ENCODE measurements around the gene TBC1D22A.

DNA sequence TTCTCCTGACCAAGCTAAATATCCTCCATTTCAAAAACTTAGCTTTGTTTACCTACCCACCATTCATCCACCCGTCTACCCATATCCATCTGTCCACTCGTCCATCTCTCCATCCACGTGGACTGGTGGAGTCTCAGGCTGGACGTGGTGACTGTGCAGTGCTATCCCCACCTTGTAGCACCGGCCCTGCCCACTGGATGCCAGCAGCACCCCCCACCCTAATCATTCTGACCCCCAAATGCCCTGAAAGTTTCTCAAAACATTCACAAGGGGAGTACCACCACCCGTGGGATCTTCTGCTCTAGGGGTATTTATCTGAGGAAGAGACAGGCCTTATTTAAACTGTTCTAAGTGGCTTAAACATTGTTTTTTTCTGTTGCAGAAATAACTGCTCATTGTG lies 206.4 kb downstream of the TBC1D22A start:
- TF ChIP-seq, protein P1, sequence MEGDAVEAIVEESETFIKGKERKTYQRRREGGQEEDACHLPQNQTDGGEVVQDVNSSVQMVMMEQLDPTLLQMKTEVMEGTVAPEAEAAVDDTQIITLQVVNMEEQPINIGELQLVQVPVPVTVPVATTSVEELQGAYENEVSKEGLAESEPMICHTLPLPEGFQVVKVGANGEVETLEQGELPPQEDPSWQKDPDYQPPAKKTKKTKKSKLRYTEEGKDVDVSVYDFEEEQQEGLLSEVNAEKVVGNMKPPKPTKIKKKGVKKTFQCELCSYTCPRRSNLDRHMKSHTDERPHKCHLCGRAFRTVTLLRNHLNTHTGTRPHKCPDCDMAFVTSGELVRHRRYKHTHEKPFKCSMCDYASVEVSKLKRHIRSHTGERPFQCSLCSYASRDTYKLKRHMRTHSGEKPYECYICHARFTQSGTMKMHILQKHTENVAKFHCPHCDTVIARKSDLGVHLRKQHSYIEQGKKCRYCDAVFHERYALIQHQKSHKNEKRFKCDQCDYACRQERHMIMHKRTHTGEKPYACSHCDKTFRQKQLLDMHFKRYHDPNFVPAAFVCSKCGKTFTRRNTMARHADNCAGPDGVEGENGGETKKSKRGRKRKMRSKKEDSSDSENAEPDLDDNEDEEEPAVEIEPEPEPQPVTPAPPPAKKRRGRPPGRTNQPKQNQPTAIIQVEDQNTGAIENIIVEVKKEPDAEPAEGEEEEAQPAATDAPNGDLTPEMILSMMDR (IDR thresholded peaks at IDR 0.05): no peak
- TF ChIP-seq, protein P2, sequence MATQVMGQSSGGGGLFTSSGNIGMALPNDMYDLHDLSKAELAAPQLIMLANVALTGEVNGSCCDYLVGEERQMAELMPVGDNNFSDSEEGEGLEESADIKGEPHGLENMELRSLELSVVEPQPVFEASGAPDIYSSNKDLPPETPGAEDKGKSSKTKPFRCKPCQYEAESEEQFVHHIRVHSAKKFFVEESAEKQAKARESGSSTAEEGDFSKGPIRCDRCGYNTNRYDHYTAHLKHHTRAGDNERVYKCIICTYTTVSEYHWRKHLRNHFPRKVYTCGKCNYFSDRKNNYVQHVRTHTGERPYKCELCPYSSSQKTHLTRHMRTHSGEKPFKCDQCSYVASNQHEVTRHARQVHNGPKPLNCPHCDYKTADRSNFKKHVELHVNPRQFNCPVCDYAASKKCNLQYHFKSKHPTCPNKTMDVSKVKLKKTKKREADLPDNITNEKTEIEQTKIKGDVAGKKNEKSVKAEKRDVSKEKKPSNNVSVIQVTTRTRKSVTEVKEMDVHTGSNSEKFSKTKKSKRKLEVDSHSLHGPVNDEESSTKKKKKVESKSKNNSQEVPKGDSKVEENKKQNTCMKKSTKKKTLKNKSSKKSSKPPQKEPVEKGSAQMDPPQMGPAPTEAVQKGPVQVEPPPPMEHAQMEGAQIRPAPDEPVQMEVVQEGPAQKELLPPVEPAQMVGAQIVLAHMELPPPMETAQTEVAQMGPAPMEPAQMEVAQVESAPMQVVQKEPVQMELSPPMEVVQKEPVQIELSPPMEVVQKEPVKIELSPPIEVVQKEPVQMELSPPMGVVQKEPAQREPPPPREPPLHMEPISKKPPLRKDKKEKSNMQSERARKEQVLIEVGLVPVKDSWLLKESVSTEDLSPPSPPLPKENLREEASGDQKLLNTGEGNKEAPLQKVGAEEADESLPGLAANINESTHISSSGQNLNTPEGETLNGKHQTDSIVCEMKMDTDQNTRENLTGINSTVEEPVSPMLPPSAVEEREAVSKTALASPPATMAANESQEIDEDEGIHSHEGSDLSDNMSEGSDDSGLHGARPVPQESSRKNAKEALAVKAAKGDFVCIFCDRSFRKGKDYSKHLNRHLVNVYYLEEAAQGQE (IDR thresholded peaks at IDR 0.05; ENCODE audit: low read depth, low read length): no peak
- TF ChIP-seq MXI1 (IDR thresholded peaks at IDR 0.05; ENCODE audit: low read depth, low read length) (no peak), EZH2phosphoT487 (IDR thresholded peaks at IDR 0.05; ENCODE audit: borderline replicate concordance, low read depth) (no peak), RAD21 (IDR thresholded peaks at IDR 0.05; ENCODE audit: low read length) (no peak), POLR2AphosphoS5 (IDR thresholded peaks at IDR 0.05; ENCODE audit: low read depth, low read length) (no peak), TCF12 (IDR thresholded peaks at IDR 0.05) (no peak)
- TF ChIP-seq, protein P3, sequence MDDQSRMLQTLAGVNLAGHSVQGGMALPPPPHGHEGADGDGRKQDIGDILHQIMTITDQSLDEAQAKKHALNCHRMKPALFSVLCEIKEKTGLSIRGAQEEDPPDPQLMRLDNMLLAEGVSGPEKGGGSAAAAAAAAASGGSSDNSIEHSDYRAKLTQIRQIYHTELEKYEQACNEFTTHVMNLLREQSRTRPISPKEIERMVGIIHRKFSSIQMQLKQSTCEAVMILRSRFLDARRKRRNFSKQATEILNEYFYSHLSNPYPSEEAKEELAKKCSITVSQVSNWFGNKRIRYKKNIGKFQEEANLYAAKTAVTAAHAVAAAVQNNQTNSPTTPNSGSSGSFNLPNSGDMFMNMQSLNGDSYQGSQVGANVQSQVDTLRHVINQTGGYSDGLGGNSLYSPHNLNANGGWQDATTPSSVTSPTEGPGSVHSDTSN (IDR thresholded peaks at IDR 0.05): no peak
